Progenitor cell of endocrine pancreas (in vitro differentiated cells): ENCODE measurements around the gene PALLD. TPM values are rescaled to one million over a fixed set of nuclear protein-coding genes. Genes with fewer than 3 reads are reported as not detected.

ENCODE experiments used
- DNase-seq: peaks from one replicate; pipeline ENCODE4 v3.0.0; 2021; ENCODE audit warnings: low spot score; ENCODE audit not compliant: unreplicated experiment
- H3K27ac Mint-ChIP-seq: 2 replicates; pipeline ENCODE4 v1.8.0; 2021; ENCODE audit warnings: mild to moderate bottlenecking, moderate library complexity, mixed read lengths
- H3K27me3 Mint-ChIP-seq: 2 replicates; pipeline ENCODE4 v1.8.0; 2021; ENCODE audit warnings: mixed read lengths
- H3K36me3 Mint-ChIP-seq: 2 replicates; pipeline ENCODE4 v1.8.0; 2022; ENCODE audit warnings: mixed read lengths; ENCODE audit not compliant: insufficient read depth
- H3K4me1 Mint-ChIP-seq: 2 replicates; pipeline ENCODE4 v1.8.0; 2021; ENCODE audit warnings: low read depth, mixed read lengths
- H3K4me3 Mint-ChIP-seq: 2 replicates; pipeline ENCODE4 v1.8.0; 2021; ENCODE audit warnings: low read depth, mild to moderate bottlenecking, moderate library complexity, mixed read lengths
- H3K9me3 Mint-ChIP-seq: 2 replicates; pipeline ENCODE4 v1.8.0; 2021; ENCODE audit warnings: low read depth, mixed read lengths
- CTCF ChIP-seq: fragments of 200-600 bp; sonication (generic); IDR thresholded peaks from one replicate; pipeline ENCODE4 v1.5.0; 2021; ENCODE audit warnings: antibody characterized with exemption, mild to moderate bottlenecking; ENCODE audit not compliant: unreplicated experiment
- total RNA-seq: library from RNA; stranded (reverse); gene quantifications from 2 replicates; pipeline ENCODE4 v1.2.1, GENCODE V29; 2021

The PALLD gene
- total RNA-seq, 1 donor from 2014 or later, result 43.2 TPM

- DNase-seq, result no peak
- H3K4me3 Mint-ChIP-seq, result no peak overlapping the region
- H3K9me3 Mint-ChIP-seq, result no peaks in the 10 kb centered on the region
- no peaks in the 10 kb centered on the region for H3K36me3 Mint-ChIP-seq
- H3K4me1 Mint-ChIP-seq, result no peaks in the 10 kb centered on the region
- peaks cover 21% of the 10 kb centered on the region for H3K27me3 Mint-ChIP-seq
- H3K27ac Mint-ChIP-seq, result no peak overlapping the region
- no peak for TF ChIP-seq CTCF
Measured at GRCh38 chr4:168621806-168622589, 125.1 kb downstream of the PALLD start.

- TF ChIP-seq CTCF, result no peak
- H3K4me1 Mint-ChIP-seq, result no peaks in the 10 kb centered on the region
- H3K9me3 Mint-ChIP-seq, result no peaks in the 10 kb centered on the region
- DNase-seq, result no peak
- no peaks in the 10 kb centered on the region for H3K36me3 Mint-ChIP-seq
- H3K27ac Mint-ChIP-seq, result no peak overlapping the region
- H3K4me3 Mint-ChIP-seq, result no peak overlapping the region
- H3K27me3 Mint-ChIP-seq, result peaks cover 21% of the 10 kb centered on the region
Measured at GRCh38 chr4:168622600-168622999, 125.7 kb downstream of the PALLD start.

- Mint-ChIP-seq H3K27me3 (peaks cover 21% of the 10 kb centered on the region), H3K9me3 (no peaks in the 10 kb centered on the region), H3K27ac (no peak overlapping the region), H3K4me1 (no peaks in the 10 kb centered on the region), H3K36me3 (no peaks in the 10 kb centered on the region), H3K4me3 (no peak overlapping the region)
- TF ChIP-seq CTCF, result no peak
- DNase-seq, result no peak
Measured at GRCh38 chr4:168623011-168623410, 126.2 kb downstream of the PALLD start.

- TF ChIP-seq CTCF, result no peak
- Mint-ChIP-seq H3K27ac (no peak overlapping the region), H3K9me3 (no peaks in the 10 kb centered on the region), H3K36me3 (no peaks in the 10 kb centered on the region), H3K27me3 (peaks cover 25% of the 10 kb centered on the region), H3K4me3 (no peak overlapping the region), H3K4me1 (no peaks in the 10 kb centered on the region)
- DNase-seq, result no peak
Measured at GRCh38 chr4:168623484-168623883, 126.6 kb downstream of the PALLD start.

- no peaks in the 10 kb centered on the region for H3K36me3 Mint-ChIP-seq
- H3K9me3 Mint-ChIP-seq, result no peaks in the 10 kb centered on the region
- H3K4me1 Mint-ChIP-seq, result peaks cover 12% of the 10 kb centered on the region
- H3K4me3 Mint-ChIP-seq, result no peak overlapping the region
- DNase-seq, result no peak
- H3K27ac Mint-ChIP-seq, result no peak overlapping the region
- no peak for TF ChIP-seq CTCF
- peaks cover 26% of the 10 kb centered on the region for H3K27me3 Mint-ChIP-seq
Measured at GRCh38 chr4:168628251-168628650, 131.4 kb downstream of the PALLD start.
